Measurements from ENCODE around the gene PLCD3. TPM values are rescaled to one million over a fixed set of nuclear protein-coding genes. Genes with fewer than 3 reads are reported as not detected.

PLCD3 gene
- total and polyA plus RNA-seq, 2 of the 13 experiments (the other 11 are each of a cell fraction or from before 2014, with no cell fraction given), result 11.3 to 39.1 TPM

DNA sequence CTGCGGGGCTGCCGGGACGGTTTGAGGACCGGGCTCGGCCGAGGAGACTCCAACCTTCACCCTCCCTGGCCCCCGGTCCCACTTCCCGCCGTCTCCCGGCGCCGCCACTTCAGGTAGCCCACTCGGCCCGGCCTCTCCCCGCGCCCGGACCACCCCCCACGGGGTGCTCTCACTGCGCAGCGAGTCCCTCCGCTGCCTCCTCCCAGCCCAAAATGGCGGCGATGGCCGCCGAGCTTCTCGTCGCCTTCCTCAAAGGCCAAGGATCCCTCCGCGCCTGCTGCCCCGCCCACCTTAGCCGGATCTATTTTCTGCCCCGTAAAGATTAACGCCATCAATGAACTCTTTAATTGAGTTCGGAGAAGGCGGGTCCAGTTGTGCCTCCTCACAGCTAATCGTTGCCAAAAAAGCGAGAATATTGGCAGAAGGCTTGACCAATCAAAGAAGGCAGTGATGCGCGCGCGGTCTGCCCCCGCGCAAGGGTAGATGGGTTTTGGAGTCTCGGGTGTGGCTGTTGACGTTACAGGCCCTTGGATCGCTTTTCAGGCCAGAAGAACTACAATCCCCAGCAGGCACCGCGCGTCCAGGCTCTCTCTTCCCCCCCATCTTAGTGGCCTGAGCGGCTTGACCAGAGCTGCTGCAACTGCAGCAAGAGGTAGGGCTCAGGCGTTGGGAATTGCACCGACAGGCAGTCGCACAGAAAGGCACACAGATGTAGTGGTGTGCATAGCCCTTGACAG is 29.1 kb upstream of the PLCD3 start, which contains the start of gene HEXIM2 (continued):
- TF ChIP-seq, protein P1, sequence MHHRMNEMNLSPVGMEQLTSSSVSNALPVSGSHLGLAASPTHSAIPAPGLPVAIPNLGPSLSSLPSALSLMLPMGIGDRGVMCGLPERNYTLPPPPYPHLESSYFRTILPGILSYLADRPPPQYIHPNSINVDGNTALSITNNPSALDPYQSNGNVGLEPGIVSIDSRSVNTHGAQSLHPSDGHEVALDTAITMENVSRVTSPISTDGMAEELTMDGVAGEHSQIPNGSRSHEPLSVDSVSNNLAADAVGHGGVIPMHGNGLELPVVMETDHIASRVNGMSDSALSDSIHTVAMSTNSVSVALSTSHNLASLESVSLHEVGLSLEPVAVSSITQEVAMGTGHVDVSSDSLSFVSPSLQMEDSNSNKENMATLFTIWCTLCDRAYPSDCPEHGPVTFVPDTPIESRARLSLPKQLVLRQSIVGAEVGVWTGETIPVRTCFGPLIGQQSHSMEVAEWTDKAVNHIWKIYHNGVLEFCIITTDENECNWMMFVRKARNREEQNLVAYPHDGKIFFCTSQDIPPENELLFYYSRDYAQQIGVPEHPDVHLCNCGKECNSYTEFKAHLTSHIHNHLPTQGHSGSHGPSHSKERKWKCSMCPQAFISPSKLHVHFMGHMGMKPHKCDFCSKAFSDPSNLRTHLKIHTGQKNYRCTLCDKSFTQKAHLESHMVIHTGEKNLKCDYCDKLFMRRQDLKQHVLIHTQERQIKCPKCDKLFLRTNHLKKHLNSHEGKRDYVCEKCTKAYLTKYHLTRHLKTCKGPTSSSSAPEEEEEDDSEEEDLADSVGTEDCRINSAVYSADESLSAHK (CRISPR knock-in tag; IDR thresholded peaks at IDR 0.05; ENCODE audit: borderline replicate concordance), result 0 out of 2 replicates have a peak, but pooled peaks have one; percentile 56
- TF ChIP-seq BATF2 (CRISPR knock-in tag; IDR thresholded peaks at IDR 0.05) (peak; percentile 29; the same call in 1 of the 2 replicates), TFDP2 (CRISPR knock-in tag; IDR thresholded peaks at IDR 0.05) (peak; percentile 93), ZBTB20 (CRISPR knock-in tag; IDR thresholded peaks at IDR 0.05; ENCODE audit: borderline replicate concordance, low read depth) (peak; percentile 52; the same call in 1 of the 2 replicates), RXRB (CRISPR knock-in tag; IDR thresholded peaks at IDR 0.05; ENCODE audit: borderline replicate concordance) (peak; percentile 66; the same call in 1 of the 2 replicates), RBAK (CRISPR knock-in tag; IDR thresholded peaks at IDR 0.05) (no peak; the same call in 1 of the 2 replicates), SRSF9 (IDR thresholded peaks at IDR 0.05; ENCODE audit: borderline replicate concordance, insufficient read depth, low read depth, low read length, poor library complexity, severe bottlenecking) (no peak), FOXP1 (IDR thresholded peaks at IDR 0.05) (no peak), FOXP1 (CRISPR knock-in tag; IDR thresholded peaks at IDR 0.05) (peak; percentile 23), KDM5B (CRISPR knock-in tag; IDR thresholded peaks at IDR 0.05; ENCODE audit: borderline replicate concordance) (peak; percentile 96), ZFP37 (CRISPR knock-in tag; IDR thresholded peaks at IDR 0.05; ENCODE audit: borderline replicate concordance) (no peak), GATAD1 (CRISPR knock-in tag; IDR thresholded peaks at IDR 0.05) (no peak; the same call in 1 of the 2 replicates), ONECUT2 (CRISPR knock-in tag; IDR thresholded peaks at IDR 0.05) (peak; percentile 64; the same call in 1 of the 2 replicates), ZNF772 (CRISPR knock-in tag; IDR thresholded peaks at IDR 0.05) (no peak), ZNF556 (CRISPR knock-in tag; IDR thresholded peaks at IDR 0.05; ENCODE audit: borderline replicate concordance) (peak; percentile 88; the same call in 1 of the 2 replicates), PAF1 (CRISPR knock-in tag; IDR thresholded peaks at IDR 0.05) (no peak), ETV6 (CRISPR knock-in tag; conservative IDR thresholded peaks at IDR 0.05) (peak; percentile 73; the same call in 1 of the 2 replicates), ZNF720 (CRISPR knock-in tag; IDR thresholded peaks at IDR 0.05) (no peak), ZMYM2 (CRISPR knock-in tag; IDR thresholded peaks at IDR 0.05) (peak; percentile 62; the same call in 1 of the 2 replicates), IRF1 (CRISPR knock-in tag; IDR thresholded peaks at IDR 0.05; ENCODE audit: low read depth) (peak; percentile 45; the same call in 1 of the 2 replicates), MYNN (CRISPR knock-in tag; IDR thresholded peaks at IDR 0.05; ENCODE audit: low read depth) (peak; percentile 57; the same call in 1 of the 2 replicates)
- TF ChIP-seq, protein P2, sequence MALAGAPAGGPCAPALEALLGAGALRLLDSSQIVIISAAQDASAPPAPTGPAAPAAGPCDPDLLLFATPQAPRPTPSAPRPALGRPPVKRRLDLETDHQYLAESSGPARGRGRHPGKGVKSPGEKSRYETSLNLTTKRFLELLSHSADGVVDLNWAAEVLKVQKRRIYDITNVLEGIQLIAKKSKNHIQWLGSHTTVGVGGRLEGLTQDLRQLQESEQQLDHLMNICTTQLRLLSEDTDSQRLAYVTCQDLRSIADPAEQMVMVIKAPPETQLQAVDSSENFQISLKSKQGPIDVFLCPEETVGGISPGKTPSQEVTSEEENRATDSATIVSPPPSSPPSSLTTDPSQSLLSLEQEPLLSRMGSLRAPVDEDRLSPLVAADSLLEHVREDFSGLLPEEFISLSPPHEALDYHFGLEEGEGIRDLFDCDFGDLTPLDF (CRISPR knock-in tag; IDR thresholded peaks at IDR 0.05), result peak; percentile 97
